GM12878 (cell line): ENCODE results near the gene RHBDD3. TPM values are rescaled to one million over a fixed set of nuclear protein-coding genes. Genes with fewer than 3 reads are reported as not detected.

ENCODE experiments used
- ATAC-seq: fragments of 200-7000 bp; cut with Tn5 transposase; 3 replicates; pipeline ENCODE4 v1.9.1; 2020; ENCODE audit warnings: mild to moderate bottlenecking, moderate library complexity
- BruUV-seq: library from RNA; stranded (reverse); fragments of 400-500 nt; replicated peaks from 2 replicates; lab custom pipeline; 2021; lab: Mats Ljungman, UMichigan
- CTCF ChIA-PET: fragments of 300-600 bp; sonication (Branson Sonifier 250); formaldehyde crosslinking; extraction: SDS; loops from one replicate; lab custom pipeline; 2021; ENCODE audit warnings: inconsistent platforms; lab: Yijun Ruan, JAX
- POLR2A ChIA-PET: fragments of 350-600 bp; formaldehyde crosslinking; extraction: SDS; loops from one replicate; lab custom pipeline; 2021; ENCODE audit warnings: inconsistent platforms; lab: Charles Lee
- RAD21 ChIA-PET: fragments of 300-600 bp; sonication (Branson Sonifier 250); formaldehyde crosslinking; loops from one replicate; lab custom pipeline; 2023; ENCODE audit warnings: antibody characterized with exemption; ENCODE audit not compliant: unreplicated experiment; lab: Charles Lee
- SMC1A ChIA-PET: fragments of 300-600 bp; sonication (Branson Sonifier 250); formaldehyde crosslinking; loops from one replicate; lab custom pipeline; 2023; ENCODE audit not compliant: unreplicated experiment, uncharacterized antibody; lab: Charles Lee
- DNase-seq: peaks from one replicate; pipeline ENCODE4 v3.0.0-alpha.2; 2011; ENCODE audit warnings: low read depth, low spot score
- FAIRE-seq: peaks from 3 replicates; lab custom pipeline; 2011; peaks lifted over from hg19 to GRCh38; lab: Jason Lieb, UNC
- H2AFZ ChIP-seq: 2 replicates; pipeline ENCODE4 v1.6.0; 2011; ENCODE audit warnings: low read depth, low read length, control low read depth; ENCODE audit not compliant: control insufficient read depth
- H3K27ac ChIP-seq: 2 replicates; pipeline ENCODE4 v1.5.1; 2011; ENCODE audit warnings: control low read depth; ENCODE audit not compliant: control insufficient read depth, insufficient read depth
- H3K27me3 ChIP-seq, 2 experiments: replicated peaks in 1 of 2; 2 replicates each; pipeline versions ENCODE4 v1.6.0 to v1.6.1; 2011; ENCODE audit warnings: low read length in 1 of 2; ENCODE audit not compliant: control insufficient read depth in 2 of 2, insufficient read depth in 2 of 2
- H3K36me3 ChIP-seq, 2 experiments: 2 replicates each; pipeline ENCODE4 v1.5.1; 2011; ENCODE audit warnings: low read length in 1 of 2; ENCODE audit not compliant: control insufficient read depth in 2 of 2, insufficient read depth in 2 of 2
- H3K4me1 ChIP-seq: 2 replicates; pipeline ENCODE4 v1.6.1; 2011; ENCODE audit warnings: mild to moderate bottlenecking, low read length, moderate library complexity, mixed read lengths; ENCODE audit not compliant: control insufficient read depth, insufficient read depth
- H3K4me2 ChIP-seq: 2 replicates; pipeline ENCODE4 v1.6.0; 2011; ENCODE audit warnings: control low read depth; ENCODE audit not compliant: control insufficient read depth, insufficient read depth
- H3K4me3 ChIP-seq: fragments of 200-600 bp; sonication (generic); 2 replicates; pipeline ENCODE4 v1.5.1; 2016
- H3K79me2 ChIP-seq: 2 replicates; pipeline ENCODE4 v1.6.0; 2011; ENCODE audit warnings: low read length; ENCODE audit not compliant: control insufficient read depth, insufficient read depth
- H3K9ac ChIP-seq: 2 replicates; pipeline ENCODE4 v1.8.0; 2011; ENCODE audit warnings: low read length, control low read depth, mixed read lengths; ENCODE audit not compliant: control insufficient read depth, insufficient read depth
- H3K9me3 ChIP-seq: replicated peaks from 3 replicates; pipeline ENCODE4 v1.5.1; 2011; ENCODE audit warnings: mild to moderate bottlenecking, low read length; ENCODE audit not compliant: control insufficient read depth, insufficient read depth
- H4K20me1 ChIP-seq: 2 replicates; pipeline ENCODE4 v1.6.0; 2011; ENCODE audit not compliant: control insufficient read depth, insufficient read depth
- CTCF ChIP-seq, 3 experiments: IDR thresholded peaks in 2 of 3; conservative IDR thresholded peaks in 1 of 3; 2 replicates each; pipeline ENCODE4 v1.5.1; 2011; ENCODE audit warnings: low read depth in 3 of 3, low read length in 3 of 3, mild to moderate bottlenecking in 3 of 3, control low read depth in 2 of 3, moderate library complexity in 2 of 3, inconsistent platforms in 1 of 3, mixed read lengths in 1 of 3; ENCODE audit not compliant: control insufficient read depth in 2 of 3, insufficient read depth in 1 of 3; ENCODE audit errors: extremely low read depth in 1 of 3
- DPF2 ChIP-seq: fragments of 450-650 bp; IDR thresholded peaks from 2 replicates; pipeline ENCODE4 v1.6.1; 2017; ENCODE audit warnings: mild to moderate bottlenecking
- EGR1 ChIP-seq, 2 experiments: IDR thresholded peaks; 1 replicate in 1 of 2; 2 replicates in 1 of 2; pipeline ENCODE4 v1.6.1; 2011 to 2012; ENCODE audit warnings: low read depth in 2 of 2, low read length in 2 of 2, borderline replicate concordance in 1 of 2, mild to moderate bottlenecking in 1 of 2, moderate library complexity in 1 of 2
- IKZF1 ChIP-seq: fragments of 450-650 bp; conservative IDR thresholded peaks from 2 replicates; pipeline ENCODE4 v1.6.1; 2017; ENCODE audit warnings: antibody characterized with exemption, mild to moderate bottlenecking
- NFIC ChIP-seq: IDR thresholded peaks from 2 replicates; pipeline ENCODE4 v1.6.1; 2012; ENCODE audit warnings: low read depth, mild to moderate bottlenecking, inconsistent platforms, low read length, moderate library complexity
- SRF ChIP-seq, 2 experiments: IDR thresholded peaks; 2 replicates each; pipeline ENCODE4 v1.6.1; 2011; ENCODE audit warnings: low read depth in 2 of 2, low read length in 2 of 2, mild to moderate bottlenecking in 1 of 2, moderate library complexity in 1 of 2
- YY1 ChIP-seq: IDR thresholded peaks from 2 replicates; pipeline ENCODE4 v1.6.1; 2011; ENCODE audit warnings: low read depth, mild to moderate bottlenecking, low read length
- WGBS: methylation state at CpG from one replicate; pipeline ENCODE4 v1.1.6; 2016; ENCODE audit warnings: low lambda C conversion rate; ENCODE audit not compliant: insufficient replicate concordance, insufficient coverage; ENCODE audit errors: missing lambda C conversion rate; 5-methylcytosine and 5-hydroxymethylcytosine counted together
- in situ Hi-C: fragments of 300-500 bp; cut with MboI; formaldehyde crosslinking; loops from 9 replicates; pipeline ENCODE4 v1.14.3; 2018; ENCODE audit warnings: mixed read lengths
- intact Hi-C: fragments of 100-400 bp; cut with micrococcal nuclease; formaldehyde crosslinking; loops from one replicate; pipeline ENCODE4 v1.14.2; 2022; ENCODE audit not compliant: unreplicated experiment
- polyA plus RNA-seq, 11 experiments: library from polyadenylated mRNA; depleted of rRNA in 4 of 11; unstranded in 6 of 11; stranded (reverse) in 5 of 11; fragments of >200 nt; fragmentation: Nextera tagmentation in 4 of 11; fragmentation: Illumina TruSeq in 1 of 11; extraction: Ambion mirVana in 4 of 11; extraction: Trizol in 1 of 11; gene quantifications; 1 replicate in 1 of 11; 2 replicates in 10 of 11; pipeline versions ENCODE4 v1.2.1 to v1.2.3, GENCODE V29; 2011 to 2016; ENCODE audit warnings: inconsistent platforms in 2 of 11, missing spikeins in 2 of 11, low read depth in 1 of 11
- total RNA-seq, 4 experiments: library from RNA; depleted of rRNA in 3 of 4; stranded (reverse); fragments of >200 nt in 3 of 4; fragmentation: Illumina TruSeq in 1 of 4; extraction: Trizol in 1 of 4; gene quantifications; 2 replicates each; pipeline versions ENCODE4 v1.2.1 to v1.2.3, GENCODE V29; 2013 to 2021

The RHBDD3 gene
- total and polyA plus RNA-seq, 10 of the 15 experiments (the other 5 are each of a cell fraction or from before 2014, with no cell fraction given), result 0.27 to 41.2 (median 20.1) TPM

GRCh38 chr22:29306835-29307595 lies 39.2 kb upstream of the RHBDD3 start:
- peak overlapping the region; percentile 60 for H3K4me3 ChIP-seq
- RAD21 ChIA-PET, result no interaction called here
- in situ Hi-C loops, result no loop called here

GRCh38 chr22:29306175-29306834 lies 38.5 kb upstream of the RHBDD3 start, which contains the start of gene GAS2L1:
TSS of gene GAS2L1 (plus strand) at chr22:29306650. CDS start at chr22:29308106, 1,456 bp downstream.
- Histone ChIP-seq H3K9ac (no peak within 1 kb of the TSS; the same call in 1 of the 2 replicates), H3K36me3 (no peaks in the 10 kb centered on the region), H3K79me2 (no peaks in the 10 kb centered on the region), H3K4me2 (peak within 1 kb of the TSS; percentile 83), H3K27ac (no peak within 1 kb of the TSS), H2AFZ (peak within 1 kb of the TSS; percentile 56), H3K27me3 (peaks cover 2 to 7% of the 10 kb centered on the region in 2 experiments; a peak in 2 of 4 replicates), H3K9me3 (no peaks in the 10 kb centered on the region; the same call in 2 of the 3 replicates), H4K20me1 (no peaks in the 10 kb centered on the region), H3K4me1 (no peaks in the 10 kb centered on the region; the same call in 1 of the 2 replicates), H3K4me3 (peak within 1 kb of the TSS; percentile 60)
- no peak for DNase-seq
- peak; percentile 63 for TF ChIP-seq DPF2
- peak in 2 of 3 experiments; percentile 32 to 42; a peak in 3 of 6 replicates for TF ChIP-seq CTCF (IDR thresholded peaks at IDR 0.05 in 2 of 3, conservative IDR thresholded peaks at IDR 0.05 in 1 of 3; ENCODE audit: control insufficient read depth in 2 of 3, extremely low read depth in 1 of 3, insufficient read depth in 1 of 3, low read depth in 3 of 3, low read length in 3 of 3)
- TF ChIP-seq YY1, result peak; percentile 61
- TF ChIP-seq SRF (IDR thresholded peaks at IDR 0.05; ENCODE audit: low read depth in 2 of 2, low read length in 2 of 2), result no peak
- ChIA-PET POLR2A (interaction anchor here (0.7 kb wide), 1 partner anchor 18 kb away, joined by 8 read pairs; no protein-coding TSS in a partner anchor), SMC1A (no interaction called here), RAD21 (no interaction called here), CTCF (no interaction called here)
- intact Hi-C loops, result no loop called here
- WGBS, result 8% methylated on average over 17 of the region's 40 CpGs
- in situ Hi-C loops, result no loop called here
- ATAC-seq, result peak; percentile 52
- FAIRE-seq, result no peak
- no TSS peak for BruUV-seq

More at GRCh38 chr22:29306835-29307595, 39.2 kb upstream of the RHBDD3 start:
- Histone ChIP-seq H3K27ac (no peak overlapping the region), H3K4me1 (no peaks in the 10 kb centered on the region; the same call in 1 of the 2 replicates), H3K27me3 (peaks cover 2 to 7% of the 10 kb centered on the region in 2 experiments; a peak in 2 of 4 replicates), H3K9ac (no peak overlapping the region; the same call in 1 of the 2 replicates), H3K79me2 (no peaks in the 10 kb centered on the region), H2AFZ (peak overlapping the region; percentile 56; the same call in 1 of the 2 replicates), H3K36me3 (no peaks in the 10 kb centered on the region), H4K20me1 (no peaks in the 10 kb centered on the region), H3K4me2 (peak overlapping the region; percentile 83), H3K9me3 (no peaks in the 10 kb centered on the region; the same call in 2 of the 3 replicates)
- ChIA-PET CTCF (no interaction called here), POLR2A (no interaction called here), SMC1A (no interaction called here)
- DNase-seq (no peak), FAIRE-seq (no peak), ATAC-seq (peak; percentile 33)
- TF ChIP-seq NFIC (no peak), EGR1 (IDR thresholded peaks at IDR 0.05; ENCODE audit: borderline replicate concordance in 1 of 2, low read depth in 2 of 2, low read length in 2 of 2) (no peak), IKZF1 (peak; percentile 12; the same call in 1 of the 2 replicates)
- no TSS peak for BruUV-seq
- WGBS, result 45% methylated on average over 51 of the region's 83 CpGs
- intact Hi-C loops, result no loop called here
